BE2C (cell line): Measurements from ENCODE around the gene PIGL. TPM values are rescaled to one million over a fixed set of nuclear protein-coding genes. Genes with fewer than 3 reads are reported as not detected.

Experiments
- DNase-seq: peaks from one replicate; pipeline ENCODE4 v3.0.0-alpha.2; 2020
- H3K27me3 ChIP-seq: fragments of 250-450 bp; sonication (Bioruptor Pico); 2 replicates; pipeline ENCODE4 v1.5.1; 2020; ENCODE audit warnings: mild to moderate bottlenecking
- H3K36me3 ChIP-seq: fragments of 250-450 bp; sonication (Bioruptor Pico); 2 replicates; pipeline ENCODE4 v1.5.1; 2020; ENCODE audit warnings: mild to moderate bottlenecking
- H3K4me1 ChIP-seq: fragments of 250-450 bp; sonication (Bioruptor Pico); 2 replicates; pipeline ENCODE4 v1.5.1; 2020
- H3K4me3 ChIP-seq: 2 replicates; pipeline ENCODE4 v1.5.1; 2011; ENCODE audit warnings: low read depth, low read length
- H3K9me3 ChIP-seq: fragments of 250-450 bp; sonication (Bioruptor Pico); 2 replicates; pipeline ENCODE4 v1.5.1; 2020
- polyA plus RNA-seq: library from polyadenylated mRNA; unstranded; fragments of >200 nt; gene quantifications from one replicate; pipeline ENCODE4 v1.2.1, GENCODE V29; 2012; ENCODE audit warnings: low read depth, missing spikeins; ENCODE audit not compliant: insufficient read length, insufficient read depth
- TF ChIP-seq, protein P1 (sequence below): IDR thresholded peaks from 2 replicates; pipeline ENCODE4 v1.5.1; 2012; ENCODE audit warnings: mild to moderate bottlenecking, low read depth, low read length

The PIGL gene
- polyA plus RNA-seq = 14.3 TPM

DNA sequence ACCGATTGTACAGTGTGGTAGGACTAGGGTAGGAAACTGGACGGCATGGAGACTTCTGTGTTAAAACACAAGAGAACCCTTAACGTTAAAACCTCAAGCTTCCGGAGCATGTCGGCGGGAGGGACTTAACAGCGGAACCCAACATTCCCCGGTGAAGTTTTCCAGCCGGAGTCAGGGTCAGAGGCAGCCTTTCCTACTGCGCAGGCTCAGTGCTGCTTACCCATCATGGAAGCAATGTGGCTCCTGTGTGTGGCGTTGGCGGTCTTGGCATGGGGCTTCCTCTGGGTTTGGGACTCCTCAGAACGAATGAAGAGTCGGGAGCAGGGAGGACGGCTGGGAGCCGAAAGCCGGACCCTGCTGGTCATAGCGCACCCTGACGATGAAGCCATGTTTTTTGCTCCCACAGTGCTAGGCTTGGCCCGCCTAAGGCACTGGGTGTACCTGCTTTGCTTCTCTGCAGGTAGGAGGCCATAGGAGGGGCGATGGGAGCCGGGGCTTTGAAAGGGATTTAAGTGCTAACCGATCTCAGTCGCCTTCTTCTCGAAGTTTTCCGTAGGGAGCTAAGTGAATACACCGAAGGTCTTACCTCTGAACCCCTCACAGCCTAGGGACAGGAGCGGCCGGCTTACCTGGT is at the start of gene PIGL:
Gene PIGL, plus strand, starts transcription at position 209 of the 634 bp plus-strand sequence. Its CDS starts 17 bp downstream, at position 226.
- H3K36me3 ChIP-seq = 0 out of 2 replicates have a peak, but pooled peaks cover 3% of the 10 kb centered on the region
- H3K9me3 ChIP-seq = no peaks in the 10 kb centered on the region
- peak; percentile 82 for DNase-seq
- H3K4me1 ChIP-seq = no peaks in the 10 kb centered on the region
- H3K4me3 ChIP-seq = peak within 1 kb of the TSS; percentile 88
- no peaks in the 10 kb centered on the region for H3K27me3 ChIP-seq
- TF ChIP-seq, protein P1, sequence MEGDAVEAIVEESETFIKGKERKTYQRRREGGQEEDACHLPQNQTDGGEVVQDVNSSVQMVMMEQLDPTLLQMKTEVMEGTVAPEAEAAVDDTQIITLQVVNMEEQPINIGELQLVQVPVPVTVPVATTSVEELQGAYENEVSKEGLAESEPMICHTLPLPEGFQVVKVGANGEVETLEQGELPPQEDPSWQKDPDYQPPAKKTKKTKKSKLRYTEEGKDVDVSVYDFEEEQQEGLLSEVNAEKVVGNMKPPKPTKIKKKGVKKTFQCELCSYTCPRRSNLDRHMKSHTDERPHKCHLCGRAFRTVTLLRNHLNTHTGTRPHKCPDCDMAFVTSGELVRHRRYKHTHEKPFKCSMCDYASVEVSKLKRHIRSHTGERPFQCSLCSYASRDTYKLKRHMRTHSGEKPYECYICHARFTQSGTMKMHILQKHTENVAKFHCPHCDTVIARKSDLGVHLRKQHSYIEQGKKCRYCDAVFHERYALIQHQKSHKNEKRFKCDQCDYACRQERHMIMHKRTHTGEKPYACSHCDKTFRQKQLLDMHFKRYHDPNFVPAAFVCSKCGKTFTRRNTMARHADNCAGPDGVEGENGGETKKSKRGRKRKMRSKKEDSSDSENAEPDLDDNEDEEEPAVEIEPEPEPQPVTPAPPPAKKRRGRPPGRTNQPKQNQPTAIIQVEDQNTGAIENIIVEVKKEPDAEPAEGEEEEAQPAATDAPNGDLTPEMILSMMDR = no peak

DNA sequence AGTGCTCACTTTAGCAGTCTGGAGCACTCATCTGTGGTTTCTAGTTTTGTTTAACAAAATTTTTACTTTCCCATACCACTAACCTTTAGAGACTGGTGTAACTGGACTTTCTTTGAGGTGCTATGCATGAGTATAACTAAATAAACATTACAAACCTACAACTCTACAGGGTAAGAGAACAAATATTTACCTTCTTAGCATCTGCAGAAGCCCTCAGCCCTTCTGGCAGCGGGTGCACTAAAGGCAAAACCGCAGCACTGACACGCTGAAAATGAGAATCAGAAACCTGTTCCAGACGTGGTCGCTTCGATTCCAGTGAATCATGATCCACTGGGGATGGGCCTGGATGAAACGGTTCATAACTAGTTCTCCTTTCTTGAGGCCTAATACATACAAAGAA is 45.4 kb upstream of the PIGL start:
- DNase-seq = no peak
- TF ChIP-seq, protein P1 = no peak
- Histone ChIP-seq H3K4me3 (no peak overlapping the region), H3K9me3 (no peaks in the 10 kb centered on the region), H3K27me3 (no peaks in the 10 kb centered on the region), H3K4me1 (no peaks in the 10 kb centered on the region), H3K36me3 (no peaks in the 10 kb centered on the region)

DNA sequence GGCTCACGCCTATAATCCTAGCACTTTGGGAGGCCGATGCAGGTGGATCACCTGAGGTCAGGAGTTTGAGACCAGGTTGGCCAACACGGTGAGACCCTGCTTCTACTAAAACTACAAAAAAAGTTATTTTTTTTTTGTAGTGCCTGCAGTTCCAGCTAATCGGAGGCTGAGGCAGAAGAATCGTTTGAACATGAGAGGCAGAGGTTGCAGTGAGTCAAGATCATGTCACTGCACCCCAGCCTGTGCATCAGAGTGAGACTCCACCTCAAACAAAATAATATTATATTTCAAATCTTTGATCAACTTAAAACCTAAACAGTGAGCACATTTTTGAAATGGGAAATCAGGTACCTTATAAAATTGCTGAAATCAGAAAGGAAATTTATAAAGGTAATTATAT is 38.2 kb upstream of the PIGL start:
- H3K4me3 ChIP-seq = no peak overlapping the region
- no peaks in the 10 kb centered on the region for H3K4me1 ChIP-seq
- H3K36me3 ChIP-seq = no peaks in the 10 kb centered on the region
- no peaks in the 10 kb centered on the region for H3K27me3 ChIP-seq
- no peaks in the 10 kb centered on the region for H3K9me3 ChIP-seq
- TF ChIP-seq, protein P1 = no peak
- no peak for DNase-seq

DNA sequence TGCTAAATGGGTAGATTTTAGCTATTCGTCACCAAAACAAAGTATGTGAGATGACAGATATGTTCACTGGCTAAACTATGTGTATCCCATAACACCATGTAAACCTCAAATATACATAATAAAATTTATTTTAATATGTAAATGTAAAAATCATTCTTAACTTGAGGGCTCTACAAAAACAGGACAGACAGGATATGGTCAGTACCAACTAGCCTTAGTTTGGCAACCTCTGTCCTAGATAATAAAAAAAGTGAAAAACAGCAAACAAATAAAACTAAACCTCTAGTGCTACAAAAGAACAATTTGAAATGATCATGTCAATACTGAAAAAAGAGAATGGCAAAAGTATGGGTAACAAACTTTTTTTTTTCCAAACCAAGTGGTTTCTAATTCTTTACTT is 35.4 kb upstream of the PIGL start:
- TF ChIP-seq, protein P1 = no peak
- Histone ChIP-seq H3K27me3 (no peaks in the 10 kb centered on the region), H3K4me3 (no peak overlapping the region), H3K9me3 (no peaks in the 10 kb centered on the region), H3K4me1 (no peaks in the 10 kb centered on the region), H3K36me3 (no peaks in the 10 kb centered on the region; the same call in 1 of the 2 replicates)
- no peak for DNase-seq

DNA sequence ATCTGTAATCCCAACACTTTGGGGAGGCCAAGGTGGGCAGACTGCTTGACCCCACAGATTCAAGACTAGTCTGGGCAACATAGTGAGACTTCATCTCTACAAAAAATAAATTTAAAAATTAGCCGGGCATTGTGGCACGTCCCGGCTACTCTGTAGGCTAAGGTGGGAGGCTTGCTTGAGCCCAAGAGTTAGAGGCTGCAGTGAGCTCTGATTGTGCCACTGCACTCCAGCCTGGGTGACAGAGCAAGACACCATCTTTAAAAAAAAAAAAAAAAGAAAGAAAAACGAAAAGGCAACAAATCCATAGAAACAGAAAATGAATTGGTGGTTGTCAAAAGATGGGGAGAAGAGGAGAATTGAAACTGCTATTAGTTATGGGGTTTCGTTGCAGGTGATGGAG is 29.4 kb upstream of the PIGL start:
- H3K27me3 ChIP-seq = no peaks in the 10 kb centered on the region
- H3K36me3 ChIP-seq = no peaks in the 10 kb centered on the region; the same call in 1 of the 2 replicates
- no peaks in the 10 kb centered on the region for H3K9me3 ChIP-seq
- no peak overlapping the region for H3K4me3 ChIP-seq
- H3K4me1 ChIP-seq = no peaks in the 10 kb centered on the region
- DNase-seq = no peak
- TF ChIP-seq, protein P1 = no peak

DNA sequence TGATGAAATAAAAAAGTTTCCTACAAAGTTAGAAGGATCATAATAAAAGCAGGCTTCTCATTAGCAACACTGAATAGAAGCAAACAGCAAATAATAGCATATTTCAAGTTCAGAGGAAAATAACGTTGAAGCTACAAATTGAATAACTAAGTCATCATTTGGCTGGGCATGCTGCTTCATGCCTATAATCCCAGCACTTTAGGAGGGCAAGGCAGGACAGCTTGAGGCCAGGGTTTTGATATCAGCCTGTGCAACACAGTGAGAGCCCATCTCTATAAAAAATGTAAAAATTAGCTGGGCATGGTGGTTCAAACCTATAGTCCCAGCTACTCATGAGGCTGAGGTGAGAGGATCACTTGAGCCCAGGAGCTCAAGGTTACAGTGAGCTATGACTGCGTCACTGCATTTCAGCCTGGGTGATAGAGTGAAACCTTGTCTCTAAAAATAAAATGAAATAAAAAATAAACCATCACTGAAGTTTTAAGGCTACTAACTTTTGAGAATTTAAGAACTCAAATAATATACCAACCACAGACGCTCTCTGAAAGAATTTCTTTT is 27.1 kb upstream of the PIGL start:
- Histone ChIP-seq H3K27me3 (no peaks in the 10 kb centered on the region), H3K36me3 (no peaks in the 10 kb centered on the region), H3K9me3 (no peaks in the 10 kb centered on the region), H3K4me3 (no peak overlapping the region), H3K4me1 (no peaks in the 10 kb centered on the region)
- TF ChIP-seq, protein P1 = no peak
- DNase-seq = no peak
